ENCODE measurements around the gene KCNK5.

The KCNK5 gene

GRCh38 chr6:39228992-39229767 lies at the start of gene KCNK5 (continued):
- TF ChIP-seq ZNF518A (tag by site-specific recombination; conservative IDR thresholded peaks at IDR 0.05; ENCODE audit: low read depth) (no peak), ZNF76 (tag by site-specific recombination; IDR thresholded peaks at IDR 0.05; ENCODE audit: borderline replicate concordance, low read depth) (peak; percentile 61; the same call in 1 of the 2 replicates), ZNF843 (tag by site-specific recombination; IDR thresholded peaks at IDR 0.05) (peak; percentile 72; the same call in 1 of the 2 replicates), ZNF350 (tag by site-specific recombination; IDR thresholded peaks at IDR 0.05) (no peak), GLI2 (tag by site-specific recombination; IDR thresholded peaks at IDR 0.05; ENCODE audit: borderline replicate concordance, low read depth) (no peak), ZNF132 (tag by site-specific recombination; IDR thresholded peaks at IDR 0.05; ENCODE audit: borderline replicate concordance) (no peak), ELK4 (IDR thresholded peaks at IDR 0.05; ENCODE audit: borderline replicate concordance, low read depth, low read length) (no peak), ZNF404 (tag by site-specific recombination; IDR thresholded peaks at IDR 0.05) (no peak), ZNF394 (tag by site-specific recombination; IDR thresholded peaks at IDR 0.05; ENCODE audit: borderline replicate concordance) (peak; percentile 87), ZNF335 (tag by site-specific recombination; conservative IDR thresholded peaks at IDR 0.05) (peak; percentile 75), ZNF645 (tag by site-specific recombination; IDR thresholded peaks at IDR 0.05) (no peak), ZNF169 (tag by site-specific recombination; IDR thresholded peaks at IDR 0.05) (no peak), ZNF416 (tag by site-specific recombination; IDR thresholded peaks at IDR 0.05) (no peak), PRDM10 (tag by site-specific recombination; IDR thresholded peaks at IDR 0.05) (peak; percentile 18; the same call in 1 of the 2 replicates), SP2 (tag by site-specific recombination; IDR thresholded peaks at IDR 0.05) (peak; percentile 82), ZNF558 (tag by site-specific recombination; IDR thresholded peaks at IDR 0.05) (no peak), KLF16 (tag by site-specific recombination; IDR thresholded peaks at IDR 0.05) (peak; percentile 91; the same call in 1 of the 2 replicates), ZNF747 (tag by site-specific recombination; IDR thresholded peaks at IDR 0.05) (no peak), BCL11B (tag by site-specific recombination; IDR thresholded peaks at IDR 0.05; ENCODE audit: low read depth) (peak; percentile 83; the same call in 1 of the 2 replicates), OVOL3 (tag by site-specific recombination; IDR thresholded peaks at IDR 0.05) (no peak), EGR2 (tag by site-specific recombination; IDR thresholded peaks at IDR 0.05; ENCODE audit: low read depth) (peak; percentile 98), MEIS1 (CRISPR knock-in tag; IDR thresholded peaks at IDR 0.05; ENCODE audit: borderline replicate concordance) (no peak), ZNF280C (tag by site-specific recombination; IDR thresholded peaks at IDR 0.05) (no peak)

Measured in HEK293 (cell line).